Hepatocyte (in vitro differentiated cells): ENCODE data around the gene AMBP. TPM values are rescaled to one million over a fixed set of nuclear protein-coding genes. Genes with fewer than 3 reads are reported as not detected.
A peak's percentile ranks its signal among the peaks of the same experiment; 100 is the strongest.

Experiments
- DNase-seq: peaks from one replicate; pipeline ENCODE4 v3.0.0-alpha.2; 2016; ENCODE audit warnings: low spot score
- H2AFZ ChIP-seq: fragments of 200-600 bp; sonication (generic); 2 replicates; pipeline ENCODE4 v1.6.0; 2016; ENCODE audit warnings: antibody characterized with exemption, mild to moderate bottlenecking
- H3K27ac ChIP-seq: fragments of 200-600 bp; sonication (generic); 2 replicates; pipeline ENCODE4 v1.5.1; 2016; ENCODE audit warnings: mild to moderate bottlenecking
- H3K27me3 ChIP-seq: fragments of 200-600 bp; sonication (generic); 2 replicates; pipeline ENCODE4 v1.6.1; 2016
- H3K36me3 ChIP-seq: fragments of 200-600 bp; sonication (generic); replicated peaks from 2 replicates; pipeline ENCODE4 v1.5.1; 2016; ENCODE audit warnings: low read depth; ENCODE audit not compliant: insufficient read depth
- H3K4me1 ChIP-seq: fragments of 200-600 bp; sonication (generic); 2 replicates; pipeline ENCODE4 v1.5.1; 2016; ENCODE audit warnings: mild to moderate bottlenecking, moderate library complexity; ENCODE audit not compliant: insufficient read depth
- H3K4me2 ChIP-seq: fragments of 200-600 bp; sonication (generic); 2 replicates; pipeline ENCODE4 v1.6.0; 2016
- H3K4me3 ChIP-seq: fragments of 200-600 bp; sonication (generic); 2 replicates; pipeline ENCODE4 v1.5.1; 2016; ENCODE audit warnings: mild to moderate bottlenecking
- H3K79me2 ChIP-seq: fragments of 200-600 bp; sonication (generic); 2 replicates; pipeline ENCODE4 v1.6.0; 2017; ENCODE audit warnings: mild to moderate bottlenecking
- H3K9me2 ChIP-seq: fragments of 200-600 bp; sonication (generic); replicated peaks from 2 replicates; pipeline ENCODE4 v1.6.0; 2017; ENCODE audit warnings: mild to moderate bottlenecking; ENCODE audit not compliant: insufficient read depth
- H3K9me3 ChIP-seq: fragments of 200-600 bp; sonication (generic); 2 replicates; pipeline ENCODE4 v1.5.1; 2016; ENCODE audit warnings: low read depth, mild to moderate bottlenecking
- H4K20me1 ChIP-seq: fragments of 200-600 bp; sonication (generic); 2 replicates; pipeline ENCODE4 v1.6.0; 2016; ENCODE audit warnings: mild to moderate bottlenecking; ENCODE audit not compliant: insufficient read depth, poor library complexity, severe bottlenecking
- EZH2 ChIP-seq: fragments of 200-600 bp; sonication (generic); IDR thresholded peaks from 2 replicates; pipeline ENCODE4 v1.6.1; 2016; ENCODE audit warnings: antibody characterized with exemption, mild to moderate bottlenecking, borderline replicate concordance
- EZH2phosphoT487 ChIP-seq: fragments of 200-600 bp; sonication (generic); IDR thresholded peaks from one replicate; pipeline ENCODE4 v1.6.1; 2018; ENCODE audit warnings: antibody characterized with exemption, mild to moderate bottlenecking, low read depth, moderate library complexity; ENCODE audit not compliant: unreplicated experiment, severe bottlenecking
- WGBS: methylation state at CpG from one replicate; pipeline ENCODE4 v1.1.6; 2016; ENCODE audit warnings: low lambda C conversion rate; ENCODE audit errors: missing lambda C conversion rate; 5-methylcytosine and 5-hydroxymethylcytosine counted together
- polyA plus RNA-seq: library from polyadenylated mRNA; unstranded; fragments of >200 nt; fragmentation: Nextera tagmentation; extraction: Ambion mirVana; gene quantifications from 2 replicates; pipeline ENCODE4 v1.2.1, GENCODE V29; 2016
- total RNA-seq: library from RNA; depleted of rRNA; stranded (reverse); fragments of >200 nt; gene quantifications from 2 replicates; pipeline ENCODE4 v1.2.3, GENCODE V29; 2014
- TF ChIP-seq, protein P1 (sequence below): fragments of 200-600 bp; sonication (generic); IDR thresholded peaks from 2 replicates; pipeline ENCODE4 v1.5.1; 2016; ENCODE audit warnings: antibody characterized with exemption, mild to moderate bottlenecking; ENCODE audit not compliant: poor library complexity

The AMBP gene
- total and polyA plus RNA-seq, 2 experiments from 2014 or later: 713 to 833 TPM

DNA sequence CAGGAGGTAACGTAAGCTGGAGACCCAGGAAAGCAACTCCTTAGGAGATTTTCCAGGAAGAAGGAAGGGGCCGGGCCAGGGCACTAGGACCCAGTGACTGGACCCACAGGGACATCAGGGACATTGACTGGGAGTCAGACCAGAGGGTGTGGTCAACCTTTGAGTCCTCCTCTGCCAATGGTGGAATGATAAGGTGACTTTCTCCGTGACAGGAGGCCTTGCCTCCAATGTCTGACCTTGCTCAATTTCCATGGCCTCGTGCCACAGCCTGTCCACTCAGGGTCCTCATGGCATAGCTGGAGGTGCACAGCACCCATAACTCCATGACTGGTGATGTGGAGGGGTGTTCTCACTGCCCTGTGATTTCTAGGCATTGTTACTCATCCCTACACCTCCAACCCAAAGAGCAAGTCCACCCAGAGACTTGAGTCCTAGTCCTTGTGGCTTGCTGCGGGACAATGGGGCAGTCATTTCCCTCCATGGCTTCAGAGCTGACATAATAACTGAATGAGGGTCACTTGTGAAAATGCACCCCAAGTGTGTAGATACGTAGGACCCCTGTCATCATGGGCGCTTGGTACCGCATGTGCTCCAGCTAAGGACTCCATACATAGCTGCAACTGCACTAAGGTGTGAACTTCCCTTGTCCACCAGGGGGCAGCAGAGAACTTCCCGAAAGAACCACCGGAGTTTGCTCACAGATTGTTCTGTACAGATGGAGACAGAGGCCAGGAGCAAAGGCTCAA, 4.1 kb upstream of the AMBP start:
- Histone ChIP-seq H3K9me2 (no peaks in the 10 kb centered on the region), H3K4me1 (peaks cover 15% of the 10 kb centered on the region), H3K4me3 (no peak overlapping the region), H2AFZ (no peak overlapping the region), H3K27me3 (no peaks in the 10 kb centered on the region), H3K79me2 (no peaks in the 10 kb centered on the region), H3K4me2 (no peak overlapping the region), H3K36me3 (no peaks in the 10 kb centered on the region), H3K27ac (peak overlapping the region; percentile 84), H3K9me3 (no peaks in the 10 kb centered on the region), H4K20me1 (no peaks in the 10 kb centered on the region)
- WGBS: 48% methylated on average over 10 of the region's 10 CpGs
- no peak for TF ChIP-seq EZH2
- TF ChIP-seq, protein P1, sequence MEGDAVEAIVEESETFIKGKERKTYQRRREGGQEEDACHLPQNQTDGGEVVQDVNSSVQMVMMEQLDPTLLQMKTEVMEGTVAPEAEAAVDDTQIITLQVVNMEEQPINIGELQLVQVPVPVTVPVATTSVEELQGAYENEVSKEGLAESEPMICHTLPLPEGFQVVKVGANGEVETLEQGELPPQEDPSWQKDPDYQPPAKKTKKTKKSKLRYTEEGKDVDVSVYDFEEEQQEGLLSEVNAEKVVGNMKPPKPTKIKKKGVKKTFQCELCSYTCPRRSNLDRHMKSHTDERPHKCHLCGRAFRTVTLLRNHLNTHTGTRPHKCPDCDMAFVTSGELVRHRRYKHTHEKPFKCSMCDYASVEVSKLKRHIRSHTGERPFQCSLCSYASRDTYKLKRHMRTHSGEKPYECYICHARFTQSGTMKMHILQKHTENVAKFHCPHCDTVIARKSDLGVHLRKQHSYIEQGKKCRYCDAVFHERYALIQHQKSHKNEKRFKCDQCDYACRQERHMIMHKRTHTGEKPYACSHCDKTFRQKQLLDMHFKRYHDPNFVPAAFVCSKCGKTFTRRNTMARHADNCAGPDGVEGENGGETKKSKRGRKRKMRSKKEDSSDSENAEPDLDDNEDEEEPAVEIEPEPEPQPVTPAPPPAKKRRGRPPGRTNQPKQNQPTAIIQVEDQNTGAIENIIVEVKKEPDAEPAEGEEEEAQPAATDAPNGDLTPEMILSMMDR: peak; percentile 81
- TF ChIP-seq EZH2phosphoT487: no peak
- peak; percentile 95 for DNase-seq

DNA sequence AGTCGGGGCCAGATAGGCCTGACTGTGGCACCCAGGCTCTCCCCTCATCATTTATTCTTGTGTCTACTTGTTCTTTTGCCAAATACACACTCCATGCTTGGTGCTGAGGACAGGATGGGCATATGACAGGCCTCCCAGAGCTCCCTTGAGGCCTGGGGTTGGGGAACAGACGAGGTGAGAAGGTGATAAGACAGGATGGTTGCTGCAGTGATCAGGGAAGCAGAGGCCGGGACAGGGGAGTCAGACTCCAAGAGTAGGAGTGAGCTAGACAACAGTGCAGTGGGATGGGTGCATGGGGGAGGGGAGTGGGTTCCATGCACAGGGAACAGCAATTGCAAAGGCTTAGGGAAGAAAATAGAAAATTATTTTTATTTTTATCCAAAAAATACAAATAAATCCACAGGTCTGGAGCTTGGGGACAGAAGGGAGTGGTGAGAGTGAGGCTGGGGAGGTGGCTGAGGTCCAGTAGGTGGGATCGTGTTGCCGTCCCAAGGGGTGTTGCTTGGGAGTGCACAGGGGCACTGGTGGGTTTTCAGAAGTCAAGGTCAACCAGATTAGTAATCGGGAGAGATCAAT, 3.4 kb upstream of the AMBP start:
- Histone ChIP-seq H3K4me1 (peaks cover 15% of the 10 kb centered on the region), H3K4me2 (peak overlapping the region; percentile 62), H3K9me3 (no peaks in the 10 kb centered on the region), H3K27ac (peak overlapping the region; percentile 84), H4K20me1 (no peaks in the 10 kb centered on the region), H2AFZ (no peak overlapping the region), H3K27me3 (no peaks in the 10 kb centered on the region), H3K9me2 (no peaks in the 10 kb centered on the region), H3K4me3 (no peak overlapping the region), H3K79me2 (no peaks in the 10 kb centered on the region), H3K36me3 (no peaks in the 10 kb centered on the region)
- TF ChIP-seq EZH2: no peak
- TF ChIP-seq, protein P1: no peak
- WGBS: 62% methylated on average over 6 of the region's 6 CpGs
- DNase-seq: no peak

DNA sequence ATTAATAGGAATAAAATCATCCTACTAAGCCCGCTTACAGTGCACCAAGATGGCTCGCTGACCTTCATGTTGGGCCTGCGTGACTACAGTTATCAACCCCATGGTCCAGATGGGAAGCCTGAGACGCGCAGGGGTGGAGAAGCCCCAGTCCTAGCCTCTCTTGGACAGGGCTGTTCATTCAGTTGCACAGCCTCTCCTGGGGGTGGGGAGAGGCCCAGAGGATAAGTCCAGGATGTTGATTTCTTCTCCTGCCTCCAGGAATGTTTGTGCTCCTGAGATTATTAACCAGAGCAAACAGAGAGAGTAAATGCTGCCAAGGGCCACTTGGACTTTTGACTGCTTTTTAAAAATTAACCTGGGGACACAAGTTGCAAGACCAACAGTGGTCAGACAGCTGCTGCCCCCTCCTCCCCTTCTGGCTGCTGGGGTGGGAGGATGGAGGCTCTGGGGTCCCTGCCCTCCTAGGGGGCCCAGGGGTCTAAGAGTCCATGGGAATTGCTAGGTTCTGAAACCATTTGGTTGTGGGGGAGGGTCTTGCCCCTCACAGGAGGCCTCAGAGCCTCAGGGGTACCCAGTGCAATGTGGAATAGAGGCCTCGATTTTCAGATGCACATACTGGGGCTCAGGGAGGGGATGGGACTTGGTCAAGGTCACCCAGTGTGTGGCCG, 2.8 kb upstream of the AMBP start:
- H3K27ac ChIP-seq: peak overlapping the region; percentile 84
- H3K9me2 ChIP-seq: no peaks in the 10 kb centered on the region
- no peaks in the 10 kb centered on the region for H3K9me3 ChIP-seq
- H4K20me1 ChIP-seq: no peaks in the 10 kb centered on the region
- TF ChIP-seq EZH2phosphoT487 (no peak), EZH2 (no peak)
- TF ChIP-seq, protein P1: no peak
- H3K36me3 ChIP-seq: no peaks in the 10 kb centered on the region
- WGBS: 41% methylated on average over 7 of the region's 7 CpGs
- no peak overlapping the region for H3K4me3 ChIP-seq
- no peaks in the 10 kb centered on the region for H3K27me3 ChIP-seq
- H3K79me2 ChIP-seq: no peaks in the 10 kb centered on the region
- H2AFZ ChIP-seq: no peak overlapping the region
- peaks cover 15% of the 10 kb centered on the region for H3K4me1 ChIP-seq
- DNase-seq: peak; percentile 70
- peak overlapping the region; percentile 62 for H3K4me2 ChIP-seq
